Upper lobe of right lung (tissue), 1 donor: Measurements from ENCODE around the gene PPP6R3. TPM values are rescaled to one million over a fixed set of nuclear protein-coding genes. Genes with fewer than 3 reads are reported as not detected.
A peak's percentile ranks its signal among the peaks of the same experiment; 100 is the strongest.

ENCODE experiments used
- ATAC-seq: fragments of 200-7000 bp; cut with Tn5 transposase; one replicate; pipeline ENCODE4 v1.9.1; 2020; ENCODE audit warnings: mild to moderate bottlenecking, moderate library complexity
- DNase-seq: peaks from one replicate; pipeline ENCODE4 v3.0.0-alpha.2; 2020
- H3K27ac ChIP-seq: fragments of 200-600 bp; one replicate; pipeline ENCODE4 v1.8.0; 2022
- H3K27me3 ChIP-seq: fragments of 200-600 bp; one replicate; pipeline ENCODE4 v1.8.0; 2022; ENCODE audit warnings: mild to moderate bottlenecking
- H3K36me3 ChIP-seq: fragments of 200-600 bp; one replicate; pipeline ENCODE4 v1.8.0; 2022
- H3K4me1 ChIP-seq: fragments of 200-600 bp; one replicate; pipeline ENCODE4 v1.8.0; 2022
- H3K4me3 ChIP-seq: fragments of 200-600 bp; one replicate; pipeline ENCODE4 v1.8.0; 2022; ENCODE audit warnings: mild to moderate bottlenecking
- H3K9me3 ChIP-seq: fragments of 200-600 bp; one replicate; pipeline ENCODE4 v1.8.0; 2022
- CTCF ChIP-seq: fragments of 200-600 bp; IDR thresholded peaks from one replicate; pipeline ENCODE4 v1.8.0; 2022; ENCODE audit warnings: antibody characterized with exemption
- intact Hi-C: fragments of 100-400 bp; cut with DNase I; formaldehyde crosslinking; loops from one replicate; pipeline ENCODE4 v1.11.0; 2022
- long read RNA-seq: library from polyadenylated mRNA; unstranded; transcript quantifications from one replicate; pipeline ENCODE4 v2.0.0, GENCODE V29; 2021
- total RNA-seq: library from RNA; stranded (reverse); fragmentation: NEBNext Ultra II Directional; extraction: Animal tissue kit (Norgen Biotek cat#: 25700); gene quantifications from one replicate; pipeline ENCODE4 v1.2.1, GENCODE V29; 2021
- donor health status: DM: no; HTN: yes; CAD: no; lungs with severe emphysema.

PPP6R3 gene
- 93.2 TPM for total RNA-seq
- long read RNA-seq, full-length matches to known transcripts: 13 of 63 reads
- long read RNA-seq, partial matches to known transcripts: 26 of 63 reads
- long read RNA-seq, other reads (novel, unspliced or antisense): 24 of 63 reads

- Histone ChIP-seq H3K27me3 (no peaks in the 10 kb centered on the region), H3K4me1 (peaks cover 43% of the 10 kb centered on the region), H3K36me3 (no peaks in the 10 kb centered on the region), H3K27ac (peak within 1 kb of the TSS; percentile 96), H3K9me3 (no peaks in the 10 kb centered on the region), H3K4me3 (peak within 1 kb of the TSS; percentile 84)
- TF ChIP-seq CTCF: no peak
- ATAC-seq (peak; percentile 73), DNase-seq (no peak)
- intact Hi-C loops: no loop called here
These were observed at the start of gene PPP6R3 for GRCh38 chr11:68460741-68461574. Gene PPP6R3 (plus strand): TSS chr11:68460752. CDS start chr11:68537665, 76,913 bp downstream.

GRCh38 chr11:68411501-68411991, 49.0 kb upstream of the PPP6R3 start:
- DNase-seq: peak; percentile 68
- intact Hi-C loops: no loop called here
- H3K27ac ChIP-seq: no peak overlapping the region

GRCh38 chr11:68412593-68413475, 47.7 kb upstream of the PPP6R3 start:
- ATAC-seq (no peak), DNase-seq (no peak)
- H3K36me3 ChIP-seq: peaks cover 74% of the 10 kb centered on the region
- intact Hi-C loops: no loop called here
- H3K27ac ChIP-seq: peak overlapping the region; percentile 17
- no peaks in the 10 kb centered on the region for H3K4me1 ChIP-seq
- no peak overlapping the region for H3K4me3 ChIP-seq
- no peaks in the 10 kb centered on the region for H3K9me3 ChIP-seq
- TF ChIP-seq CTCF: no peak
- H3K27me3 ChIP-seq: no peaks in the 10 kb centered on the region

More at GRCh38 chr11:68411501-68411991, 49.0 kb upstream of the PPP6R3 start:
- Histone ChIP-seq H3K9me3 (no peaks in the 10 kb centered on the region), H3K4me3 (no peak overlapping the region), H3K27me3 (no peaks in the 10 kb centered on the region), H3K36me3 (peaks cover 69% of the 10 kb centered on the region), H3K4me1 (peaks cover under 1% of the 10 kb centered on the region)
- ATAC-seq: peak; percentile 11
- no peak for TF ChIP-seq CTCF

GRCh38 chr11:68413591-68413999, 47.0 kb upstream of the PPP6R3 start:
- no peak for TF ChIP-seq CTCF
- no peak overlapping the region for H3K27ac ChIP-seq

GRCh38 chr11:68414496-68415221, 45.9 kb upstream of the PPP6R3 start:
- Histone ChIP-seq H3K9me3 (no peaks in the 10 kb centered on the region), H3K27ac (no peak overlapping the region), H3K27me3 (no peaks in the 10 kb centered on the region), H3K36me3 (peaks cover 71% of the 10 kb centered on the region), H3K4me1 (no peaks in the 10 kb centered on the region), H3K4me3 (no peak overlapping the region)
- peak; percentile 5 for ATAC-seq
- intact Hi-C loops: no loop called here
- no peak for DNase-seq
- no peak for TF ChIP-seq CTCF

More at GRCh38 chr11:68413591-68413999, 47.0 kb upstream of the PPP6R3 start:
- DNase-seq (no peak), ATAC-seq (no peak)
- intact Hi-C loops: no loop called here
- H3K4me1 ChIP-seq: no peaks in the 10 kb centered on the region
- no peak overlapping the region for H3K4me3 ChIP-seq
- H3K27me3 ChIP-seq: no peaks in the 10 kb centered on the region
- peaks cover 76% of the 10 kb centered on the region for H3K36me3 ChIP-seq
- H3K9me3 ChIP-seq: no peaks in the 10 kb centered on the region
